ENCODE results near the gene PMS1.
A peak's percentile ranks its signal among the peaks of the same experiment; 100 is the strongest.
"Not testable (repeated sequence)": the region's sequence is repeated elsewhere in the genome, so short reads cannot be mapped to it uniquely, and the experiment has no call there.

Gene PMS1

GRCh38 chr2:189783927-189784867, at the start of gene PMS1, which contains the start of gene ORMDL1:
PMS1 (plus strand) TSS chr2:189784450; CDS start chr2:189791810, 7,360 bp downstream.
ORMDL1 (minus strand) TSS chr2:189784339; CDS start chr2:189782595, 1,744 bp downstream.
- DNase-seq, result peak; percentile 91

- peak; percentile 35 for DNase-seq
Measured at GRCh38 chr2:189751080-189751658, 33.1 kb upstream of the PMS1 start.

GRCh38 chr2:189756311-189756952, 27.8 kb upstream of the PMS1 start:
- DNase-seq, result no peak

- not testable (repeated sequence) for DNase-seq
Measured at GRCh38 chr2:189760154-189760553, 24.1 kb upstream of the PMS1 start.

GRCh38 chr2:189762229-189762550, 22.1 kb upstream of the PMS1 start:
- no peak for DNase-seq

- DNase-seq, result peak; percentile 89
Measured at GRCh38 chr2:189762551-189763298, 21.5 kb upstream of the PMS1 start, which contains the start of gene OSGEPL1. OSGEPL1 (minus strand) TSS chr2:189762792; CDS start chr2:189761640, 1,152 bp downstream.

GRCh38 chr2:189763908-189764661, 20.2 kb upstream of the PMS1 start:
- peak; percentile 40 for DNase-seq

- DNase-seq, result no peak
Measured at GRCh38 chr2:189770590-189771322, 13.5 kb upstream of the PMS1 start.

GRCh38 chr2:189772212-189772611, 12.0 kb upstream of the PMS1 start:
- DNase-seq, result no peak

- peak; percentile 89 for DNase-seq
Measured at GRCh38 chr2:189782221-189782671, 2.0 kb upstream of the PMS1 start.

- DNase-seq, result peak; percentile 39
Measured at GRCh38 chr2:189783451-189783926, 761 bp upstream of the PMS1 start.

- no peak for DNase-seq
Measured at GRCh38 chr2:189791338-189792042, 7.2 kb downstream of the PMS1 start.

- no peak for DNase-seq
Measured at GRCh38 chr2:189794310-189794709, 10.1 kb downstream of the PMS1 start.

GRCh38 chr2:189797902-189798301, 13.7 kb downstream of the PMS1 start:
- no peak for DNase-seq

- peak; percentile 72 for DNase-seq
Measured at GRCh38 chr2:189798312-189799029, 14.2 kb downstream of the PMS1 start.

- DNase-seq, result no peak
Measured at GRCh38 chr2:189799030-189799331, 14.7 kb downstream of the PMS1 start.

GRCh38 chr2:189799531-189799930, 15.3 kb downstream of the PMS1 start:
- peak; percentile 7 for DNase-seq

- DNase-seq, result no peak
Measured at GRCh38 chr2:189802396-189802912, 18.2 kb downstream of the PMS1 start.

GRCh38 chr2:189803431-189803830, 19.2 kb downstream of the PMS1 start:
- DNase-seq, result no peak
